ENCODE data around the gene ELFN2. TPM values are rescaled to one million over a fixed set of nuclear protein-coding genes. Genes with fewer than 3 reads are reported as not detected.

The ELFN2 gene
- total RNA-seq, 2 donors from 2014 or later: not detected

- Histone ChIP-seq H3K4me3 (no peak overlapping the region), H3K9me3 (no peaks in the 10 kb centered on the region), H3K27me3 (no peaks in the 10 kb centered on the region), H3K27ac (no peak overlapping the region), H3K36me3 (no peaks in the 10 kb centered on the region), H3K4me1 (no peaks in the 10 kb centered on the region)
- DNase-seq (ENCODE audit: low spot score): no peak
- TF ChIP-seq, protein P1, sequence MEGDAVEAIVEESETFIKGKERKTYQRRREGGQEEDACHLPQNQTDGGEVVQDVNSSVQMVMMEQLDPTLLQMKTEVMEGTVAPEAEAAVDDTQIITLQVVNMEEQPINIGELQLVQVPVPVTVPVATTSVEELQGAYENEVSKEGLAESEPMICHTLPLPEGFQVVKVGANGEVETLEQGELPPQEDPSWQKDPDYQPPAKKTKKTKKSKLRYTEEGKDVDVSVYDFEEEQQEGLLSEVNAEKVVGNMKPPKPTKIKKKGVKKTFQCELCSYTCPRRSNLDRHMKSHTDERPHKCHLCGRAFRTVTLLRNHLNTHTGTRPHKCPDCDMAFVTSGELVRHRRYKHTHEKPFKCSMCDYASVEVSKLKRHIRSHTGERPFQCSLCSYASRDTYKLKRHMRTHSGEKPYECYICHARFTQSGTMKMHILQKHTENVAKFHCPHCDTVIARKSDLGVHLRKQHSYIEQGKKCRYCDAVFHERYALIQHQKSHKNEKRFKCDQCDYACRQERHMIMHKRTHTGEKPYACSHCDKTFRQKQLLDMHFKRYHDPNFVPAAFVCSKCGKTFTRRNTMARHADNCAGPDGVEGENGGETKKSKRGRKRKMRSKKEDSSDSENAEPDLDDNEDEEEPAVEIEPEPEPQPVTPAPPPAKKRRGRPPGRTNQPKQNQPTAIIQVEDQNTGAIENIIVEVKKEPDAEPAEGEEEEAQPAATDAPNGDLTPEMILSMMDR (IDR thresholded peaks at IDR 0.05): no peak
Measured at GRCh38 chr22:37363261-37363992, 63.9 kb downstream of the ELFN2 start.

- H3K9me3 ChIP-seq: no peaks in the 10 kb centered on the region
- no peaks in the 10 kb centered on the region for H3K4me1 ChIP-seq
- DNase-seq (ENCODE audit: low spot score): no peak
- TF ChIP-seq, protein P1 (IDR thresholded peaks at IDR 0.05): no peak
- no peaks in the 10 kb centered on the region for H3K36me3 ChIP-seq
- H3K27ac ChIP-seq: no peak overlapping the region
- no peaks in the 10 kb centered on the region for H3K27me3 ChIP-seq
- H3K4me3 ChIP-seq: no peak overlapping the region
Measured at GRCh38 chr22:37362621-37363020, 64.7 kb downstream of the ELFN2 start.

DNA sequence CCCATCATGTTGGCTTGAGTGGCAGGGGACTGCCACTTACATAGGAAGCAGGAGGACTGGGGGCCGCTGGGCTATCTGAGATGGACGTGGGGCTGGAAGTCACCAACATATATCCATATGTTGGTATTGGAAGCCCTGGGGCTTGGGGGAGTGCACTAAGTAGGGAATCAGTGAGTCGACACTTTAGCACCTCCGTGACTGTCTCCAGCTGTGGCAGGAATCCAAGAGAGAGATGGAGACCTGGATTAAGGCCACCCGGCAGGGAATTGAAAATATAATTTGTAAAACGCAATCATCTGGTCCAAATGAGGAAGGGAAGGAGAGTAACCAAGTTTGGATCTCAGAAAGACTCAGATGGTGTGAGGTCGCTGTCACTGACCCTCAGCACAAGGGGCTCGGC lies 68.4 kb downstream of the ELFN2 start:
- Histone ChIP-seq H3K36me3 (no peaks in the 10 kb centered on the region), H3K4me1 (no peaks in the 10 kb centered on the region), H3K27me3 (no peaks in the 10 kb centered on the region), H3K4me3 (no peak overlapping the region), H3K27ac (no peak overlapping the region), H3K9me3 (no peaks in the 10 kb centered on the region)
- DNase-seq (ENCODE audit: low spot score): no peak
- TF ChIP-seq, protein P1 (IDR thresholded peaks at IDR 0.05): no peak

DNA sequence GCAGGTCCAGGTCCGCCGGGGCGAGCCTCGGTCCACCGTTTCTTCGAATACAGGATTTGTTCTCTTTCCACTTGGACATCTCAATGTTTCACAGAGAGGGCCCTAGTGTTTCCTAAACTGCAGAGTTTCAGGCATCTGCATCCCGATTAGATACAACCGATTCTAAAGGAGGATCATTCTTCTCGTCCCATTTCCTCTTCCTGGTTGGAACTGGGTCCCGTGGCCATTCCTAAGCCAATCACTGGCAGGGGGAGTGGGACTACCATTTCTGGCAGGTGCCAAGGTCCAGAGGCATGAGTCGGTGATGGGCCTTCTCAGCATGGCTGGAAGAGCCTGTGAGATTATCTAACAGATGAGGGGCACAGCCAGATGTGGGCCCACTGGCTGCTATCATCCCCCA lies 68.9 kb downstream of the ELFN2 start:
- no peaks in the 10 kb centered on the region for H3K27me3 ChIP-seq

DNA sequence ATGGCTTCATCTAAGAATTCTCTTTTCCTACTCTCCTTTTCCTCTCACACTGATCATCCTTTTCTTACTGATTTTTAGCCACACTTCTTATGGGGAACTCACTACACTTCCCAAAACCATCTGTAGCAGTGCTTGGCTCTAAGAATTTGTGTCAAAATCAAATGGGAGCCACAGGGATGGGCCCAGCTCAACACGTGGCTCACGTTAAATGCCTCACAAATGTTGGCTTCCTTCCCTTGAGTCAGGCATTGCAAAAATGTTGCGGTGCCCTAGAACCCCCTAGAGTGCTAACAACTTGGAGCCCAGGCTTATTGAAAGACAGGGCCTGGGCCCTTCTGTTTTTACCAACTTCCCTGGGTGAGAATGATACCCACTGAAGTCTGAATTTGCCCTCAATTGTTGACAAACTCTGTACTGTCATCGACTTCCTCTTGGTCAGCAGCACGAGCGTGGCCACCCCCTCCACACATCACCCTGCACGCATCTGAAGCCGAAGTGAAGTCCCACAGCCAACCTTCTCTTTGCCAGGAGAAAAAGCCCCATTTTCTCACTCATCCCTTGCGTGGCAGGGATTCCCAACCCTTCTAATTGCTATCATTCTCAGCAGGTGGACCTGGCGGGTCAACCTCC lies 69.7 kb downstream of the ELFN2 start:
- TF ChIP-seq, protein P1 (IDR thresholded peaks at IDR 0.05): no peak
- no peak overlapping the region for H3K27ac ChIP-seq
- no peak for DNase-seq (ENCODE audit: low spot score)
- H3K4me3 ChIP-seq: no peak overlapping the region
- no peaks in the 10 kb centered on the region for H3K36me3 ChIP-seq
- H3K27me3 ChIP-seq: no peaks in the 10 kb centered on the region
- H3K4me1 ChIP-seq: no peaks in the 10 kb centered on the region
- H3K9me3 ChIP-seq: no peaks in the 10 kb centered on the region

More for the DNA sequence above, 68.9 kb downstream of the ELFN2 start:
- no peaks in the 10 kb centered on the region for H3K9me3 ChIP-seq
- TF ChIP-seq, protein P1 (IDR thresholded peaks at IDR 0.05): no peak
- no peak overlapping the region for H3K4me3 ChIP-seq
- no peaks in the 10 kb centered on the region for H3K4me1 ChIP-seq
- no peak overlapping the region for H3K27ac ChIP-seq
- DNase-seq (ENCODE audit: low spot score): no peak
- no peaks in the 10 kb centered on the region for H3K36me3 ChIP-seq

Data from right atrium auricular region (tissue), 2 donors.